GM23338 (cell line): ENCODE measurements around the gene ZNF529. TPM values are rescaled to one million over a fixed set of nuclear protein-coding genes. Genes with fewer than 3 reads are reported as not detected.

Experiments
- ATAC-seq: fragments of 200-7000 bp; cut with Tn5 transposase; 3 replicates; pipeline ENCODE4 v1.9.1; 2020
- DNase-seq: peaks from one replicate; pipeline ENCODE4 v3.0.0-alpha.2; 2015; ENCODE audit warnings: low spot score
- H2AFZ ChIP-seq: fragments of 200-600 bp; sonication (generic); 2 replicates; pipeline ENCODE4 v1.8.0; 2016; ENCODE audit warnings: antibody characterized with exemption, mild to moderate bottlenecking, moderate library complexity
- H3F3A ChIP-seq: fragments of 200-600 bp; sonication (generic); replicated peaks from 2 replicates; pipeline ENCODE4 v1.8.0; 2017; ENCODE audit warnings: antibody characterized with exemption, mixed run types, low read depth
- H3K27ac ChIP-seq: fragments of 200-600 bp; sonication (generic); 2 replicates; pipeline ENCODE4 v1.6.1; 2016; ENCODE audit warnings: low read depth
- H3K27me3 ChIP-seq: fragments of 200-600 bp; sonication (generic); 2 replicates; pipeline ENCODE4 v1.8.0; 2016; ENCODE audit warnings: mild to moderate bottlenecking, mixed run types, moderate library complexity; ENCODE audit not compliant: insufficient read depth
- H3K36me3 ChIP-seq: fragments of 200-600 bp; sonication (generic); 2 replicates; pipeline ENCODE4 v1.8.0; 2016; ENCODE audit warnings: mild to moderate bottlenecking; ENCODE audit not compliant: insufficient read depth
- H3K4me1 ChIP-seq: fragments of 200-600 bp; sonication (generic); 2 replicates; pipeline ENCODE4 v1.8.0; 2016; ENCODE audit warnings: mild to moderate bottlenecking, moderate library complexity; ENCODE audit not compliant: insufficient read depth
- H3K4me2 ChIP-seq: fragments of 200-600 bp; sonication (generic); 2 replicates; pipeline ENCODE4 v1.7.1; 2017; ENCODE audit warnings: mixed run types
- H3K4me3 ChIP-seq: fragments of 200-600 bp; sonication (generic); 2 replicates; pipeline ENCODE4 v1.6.1; 2016; ENCODE audit warnings: mixed run types
- H3K79me2 ChIP-seq: fragments of 200-600 bp; sonication (generic); replicated peaks from 2 replicates; pipeline ENCODE4 v1.8.0; 2017; ENCODE audit warnings: mild to moderate bottlenecking; ENCODE audit not compliant: insufficient read depth
- H3K9me2 ChIP-seq: fragments of 200-600 bp; sonication (generic); 2 replicates; pipeline ENCODE4 v1.8.0; 2017; ENCODE audit not compliant: insufficient read depth
- H4K20me1 ChIP-seq: fragments of 200-600 bp; sonication (generic); replicated peaks from 2 replicates; pipeline ENCODE4 v1.8.0; 2017; ENCODE audit warnings: mild to moderate bottlenecking; ENCODE audit not compliant: insufficient read depth
- H3K27ac Mint-ChIP-seq: 2 replicates; pipeline ENCODE4 v1.8.0; 2020; ENCODE audit warnings: inconsistent platforms, mild to moderate bottlenecking, moderate library complexity, mixed read lengths
- H3K27me3 Mint-ChIP-seq: 3 replicates; pipeline ENCODE4 v1.8.0; 2022; ENCODE audit warnings: low read depth, mild to moderate bottlenecking, moderate library complexity, mixed read lengths, inconsistent platforms; ENCODE audit not compliant: insufficient read depth, poor library complexity
- H3K36me3 Mint-ChIP-seq: 3 replicates; pipeline ENCODE4 v1.8.0; 2021; ENCODE audit warnings: low read depth, mild to moderate bottlenecking, inconsistent platforms, moderate library complexity, mixed read lengths
- H3K4me1 Mint-ChIP-seq: 3 replicates; pipeline ENCODE4 v1.8.0; 2020; ENCODE audit warnings: mild to moderate bottlenecking, inconsistent platforms, mixed read lengths
- H3K4me3 Mint-ChIP-seq: 3 replicates; pipeline ENCODE4 v1.8.0; 2021; ENCODE audit warnings: moderate library complexity, mild to moderate bottlenecking, inconsistent platforms, mixed read lengths
- H3K9me3 Mint-ChIP-seq: 3 replicates; pipeline ENCODE4 v1.8.0; 2020; ENCODE audit warnings: moderate library complexity, mild to moderate bottlenecking, inconsistent platforms, mixed read lengths
- CREB1 ChIP-seq: fragments of 250-450 bp; sonication (Bioruptor Pico); IDR thresholded peaks from 2 replicates; pipeline ENCODE4 v1.5.0; 2020; ENCODE audit warnings: low read depth, mild to moderate bottlenecking, moderate library complexity
- ETS1 ChIP-seq: IDR thresholded peaks from 2 replicates; pipeline ENCODE4 v1.6.1; 2016; ENCODE audit warnings: antibody characterized with exemption
- JUNB ChIP-seq: IDR thresholded peaks from one replicate; pipeline ENCODE4 v1.6.1; 2016; ENCODE audit warnings: antibody characterized with exemption; ENCODE audit not compliant: unreplicated experiment
- NANOG ChIP-seq: IDR thresholded peaks from 2 replicates; pipeline ENCODE4 v1.6.1; 2016; ENCODE audit warnings: antibody characterized with exemption, borderline replicate concordance
- POLR2AphosphoS5 ChIP-seq: IDR thresholded peaks from 2 replicates; pipeline ENCODE4 v1.6.1; 2016; ENCODE audit warnings: antibody characterized with exemption, low read depth
- ZNF114 ChIP-seq: fragments of 250-450 bp; sonication (Bioruptor Pico); IDR thresholded peaks from 2 replicates; pipeline ENCODE4 v1.5.0; 2020; ENCODE audit warnings: mild to moderate bottlenecking, moderate library complexity
- ZNF331 ChIP-seq: fragments of 250-450 bp; sonication (Bioruptor Pico); IDR thresholded peaks from 2 replicates; pipeline ENCODE4 v1.5.0; 2020; ENCODE audit warnings: low read depth, mild to moderate bottlenecking, moderate library complexity
- polyA plus RNA-seq: library from polyadenylated mRNA; unstranded; fragments of >200 nt; fragmentation: Nextera tagmentation; extraction: Ambion mirVana; gene quantifications from 2 replicates; pipeline ENCODE4 v1.2.1, GENCODE V29; 2016
- total RNA-seq: library from RNA; depleted of rRNA; stranded (reverse); fragments of >200 nt; shearing (Covaris generic); gene quantifications from 2 replicates; pipeline ENCODE4 v1.2.3, GENCODE V29; 2014
- TF ChIP-seq, protein P1 (sequence below): IDR thresholded peaks from one replicate; pipeline ENCODE4 v1.6.1; 2018; ENCODE audit warnings: antibody characterized with exemption; ENCODE audit not compliant: unreplicated experiment
- TF ChIP-seq, protein P2 (sequence below), 2 experiments: fragments of 200-600 bp in 1 of 2; sonication (generic) in 1 of 2; conservative IDR thresholded peaks; 2 replicates each; pipeline versions ENCODE4 v1.5.1 to v1.6.1; 2016 to 2017; ENCODE audit warnings: antibody characterized with exemption in 2 of 2, low read depth in 2 of 2, mild to moderate bottlenecking in 2 of 2, moderate library complexity in 1 of 2
- TF ChIP-seq, protein P3 (sequence below): fragments of 250-450 bp; sonication (Bioruptor Pico); IDR thresholded peaks from 2 replicates; pipeline ENCODE4 v1.5.0; 2020; ENCODE audit warnings: mild to moderate bottlenecking, moderate library complexity

Gene ZNF529
- total and polyA plus RNA-seq, 2 experiments from 2014 or later, result 9.2 to 16.5 TPM

GRCh38 chr19:36573020-36573894, at the start of gene ZNF529 (continued):
- TF ChIP-seq ZNF114 (CRISPR knock-in tag), result no peak

- Histone ChIP-seq H3K79me2 (peaks cover 9% of the 10 kb centered on the region; the same call in 1 of the 2 replicates), H3K36me3 (no peaks in the 10 kb centered on the region), H2AFZ (peak overlapping the region; percentile 98), H4K20me1 (no peaks in the 10 kb centered on the region), H3F3A (0 out of 2 replicates have a peak, but pooled peaks cover 10% of the 10 kb centered on the region), H3K4me1 (peaks cover 6% of the 10 kb centered on the region), H3K9me2 (no peaks in the 10 kb centered on the region), H3K4me3 (peak overlapping the region; percentile 94), H3K4me2 (peak overlapping the region; percentile 97), H3K27ac (no peak overlapping the region), H3K27me3 (peaks cover 22% of the 10 kb centered on the region)
- Mint-ChIP-seq H3K27me3 (peaks cover 17% of the 10 kb centered on the region), H3K4me1 (peaks cover 5% of the 10 kb centered on the region), H3K27ac (no peak overlapping the region), H3K36me3 (peaks cover 15% of the 10 kb centered on the region), H3K9me3 (no peaks in the 10 kb centered on the region; the same call in 2 of the 3 replicates), H3K4me3 (peak overlapping the region; percentile 81)
- DNase-seq (no peak), ATAC-seq (peak; percentile 14)
- TF ChIP-seq, protein P1, sequence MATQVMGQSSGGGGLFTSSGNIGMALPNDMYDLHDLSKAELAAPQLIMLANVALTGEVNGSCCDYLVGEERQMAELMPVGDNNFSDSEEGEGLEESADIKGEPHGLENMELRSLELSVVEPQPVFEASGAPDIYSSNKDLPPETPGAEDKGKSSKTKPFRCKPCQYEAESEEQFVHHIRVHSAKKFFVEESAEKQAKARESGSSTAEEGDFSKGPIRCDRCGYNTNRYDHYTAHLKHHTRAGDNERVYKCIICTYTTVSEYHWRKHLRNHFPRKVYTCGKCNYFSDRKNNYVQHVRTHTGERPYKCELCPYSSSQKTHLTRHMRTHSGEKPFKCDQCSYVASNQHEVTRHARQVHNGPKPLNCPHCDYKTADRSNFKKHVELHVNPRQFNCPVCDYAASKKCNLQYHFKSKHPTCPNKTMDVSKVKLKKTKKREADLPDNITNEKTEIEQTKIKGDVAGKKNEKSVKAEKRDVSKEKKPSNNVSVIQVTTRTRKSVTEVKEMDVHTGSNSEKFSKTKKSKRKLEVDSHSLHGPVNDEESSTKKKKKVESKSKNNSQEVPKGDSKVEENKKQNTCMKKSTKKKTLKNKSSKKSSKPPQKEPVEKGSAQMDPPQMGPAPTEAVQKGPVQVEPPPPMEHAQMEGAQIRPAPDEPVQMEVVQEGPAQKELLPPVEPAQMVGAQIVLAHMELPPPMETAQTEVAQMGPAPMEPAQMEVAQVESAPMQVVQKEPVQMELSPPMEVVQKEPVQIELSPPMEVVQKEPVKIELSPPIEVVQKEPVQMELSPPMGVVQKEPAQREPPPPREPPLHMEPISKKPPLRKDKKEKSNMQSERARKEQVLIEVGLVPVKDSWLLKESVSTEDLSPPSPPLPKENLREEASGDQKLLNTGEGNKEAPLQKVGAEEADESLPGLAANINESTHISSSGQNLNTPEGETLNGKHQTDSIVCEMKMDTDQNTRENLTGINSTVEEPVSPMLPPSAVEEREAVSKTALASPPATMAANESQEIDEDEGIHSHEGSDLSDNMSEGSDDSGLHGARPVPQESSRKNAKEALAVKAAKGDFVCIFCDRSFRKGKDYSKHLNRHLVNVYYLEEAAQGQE, result no peak
- TF ChIP-seq ZNF331 (CRISPR knock-in tag), result no peak
- TF ChIP-seq CREB1 (CRISPR knock-in tag), result no peak
- TF ChIP-seq, protein P2, sequence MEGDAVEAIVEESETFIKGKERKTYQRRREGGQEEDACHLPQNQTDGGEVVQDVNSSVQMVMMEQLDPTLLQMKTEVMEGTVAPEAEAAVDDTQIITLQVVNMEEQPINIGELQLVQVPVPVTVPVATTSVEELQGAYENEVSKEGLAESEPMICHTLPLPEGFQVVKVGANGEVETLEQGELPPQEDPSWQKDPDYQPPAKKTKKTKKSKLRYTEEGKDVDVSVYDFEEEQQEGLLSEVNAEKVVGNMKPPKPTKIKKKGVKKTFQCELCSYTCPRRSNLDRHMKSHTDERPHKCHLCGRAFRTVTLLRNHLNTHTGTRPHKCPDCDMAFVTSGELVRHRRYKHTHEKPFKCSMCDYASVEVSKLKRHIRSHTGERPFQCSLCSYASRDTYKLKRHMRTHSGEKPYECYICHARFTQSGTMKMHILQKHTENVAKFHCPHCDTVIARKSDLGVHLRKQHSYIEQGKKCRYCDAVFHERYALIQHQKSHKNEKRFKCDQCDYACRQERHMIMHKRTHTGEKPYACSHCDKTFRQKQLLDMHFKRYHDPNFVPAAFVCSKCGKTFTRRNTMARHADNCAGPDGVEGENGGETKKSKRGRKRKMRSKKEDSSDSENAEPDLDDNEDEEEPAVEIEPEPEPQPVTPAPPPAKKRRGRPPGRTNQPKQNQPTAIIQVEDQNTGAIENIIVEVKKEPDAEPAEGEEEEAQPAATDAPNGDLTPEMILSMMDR (conservative IDR thresholded peaks at IDR 0.05; ENCODE audit: low read depth in 2 of 2), result no peak
- no peak for TF ChIP-seq ZNF114 (CRISPR knock-in tag)
- no peak for TF ChIP-seq POLR2AphosphoS5
- TF ChIP-seq NANOG, result no peak
- TF ChIP-seq ETS1, result no peak
- TF ChIP-seq, protein P3, sequence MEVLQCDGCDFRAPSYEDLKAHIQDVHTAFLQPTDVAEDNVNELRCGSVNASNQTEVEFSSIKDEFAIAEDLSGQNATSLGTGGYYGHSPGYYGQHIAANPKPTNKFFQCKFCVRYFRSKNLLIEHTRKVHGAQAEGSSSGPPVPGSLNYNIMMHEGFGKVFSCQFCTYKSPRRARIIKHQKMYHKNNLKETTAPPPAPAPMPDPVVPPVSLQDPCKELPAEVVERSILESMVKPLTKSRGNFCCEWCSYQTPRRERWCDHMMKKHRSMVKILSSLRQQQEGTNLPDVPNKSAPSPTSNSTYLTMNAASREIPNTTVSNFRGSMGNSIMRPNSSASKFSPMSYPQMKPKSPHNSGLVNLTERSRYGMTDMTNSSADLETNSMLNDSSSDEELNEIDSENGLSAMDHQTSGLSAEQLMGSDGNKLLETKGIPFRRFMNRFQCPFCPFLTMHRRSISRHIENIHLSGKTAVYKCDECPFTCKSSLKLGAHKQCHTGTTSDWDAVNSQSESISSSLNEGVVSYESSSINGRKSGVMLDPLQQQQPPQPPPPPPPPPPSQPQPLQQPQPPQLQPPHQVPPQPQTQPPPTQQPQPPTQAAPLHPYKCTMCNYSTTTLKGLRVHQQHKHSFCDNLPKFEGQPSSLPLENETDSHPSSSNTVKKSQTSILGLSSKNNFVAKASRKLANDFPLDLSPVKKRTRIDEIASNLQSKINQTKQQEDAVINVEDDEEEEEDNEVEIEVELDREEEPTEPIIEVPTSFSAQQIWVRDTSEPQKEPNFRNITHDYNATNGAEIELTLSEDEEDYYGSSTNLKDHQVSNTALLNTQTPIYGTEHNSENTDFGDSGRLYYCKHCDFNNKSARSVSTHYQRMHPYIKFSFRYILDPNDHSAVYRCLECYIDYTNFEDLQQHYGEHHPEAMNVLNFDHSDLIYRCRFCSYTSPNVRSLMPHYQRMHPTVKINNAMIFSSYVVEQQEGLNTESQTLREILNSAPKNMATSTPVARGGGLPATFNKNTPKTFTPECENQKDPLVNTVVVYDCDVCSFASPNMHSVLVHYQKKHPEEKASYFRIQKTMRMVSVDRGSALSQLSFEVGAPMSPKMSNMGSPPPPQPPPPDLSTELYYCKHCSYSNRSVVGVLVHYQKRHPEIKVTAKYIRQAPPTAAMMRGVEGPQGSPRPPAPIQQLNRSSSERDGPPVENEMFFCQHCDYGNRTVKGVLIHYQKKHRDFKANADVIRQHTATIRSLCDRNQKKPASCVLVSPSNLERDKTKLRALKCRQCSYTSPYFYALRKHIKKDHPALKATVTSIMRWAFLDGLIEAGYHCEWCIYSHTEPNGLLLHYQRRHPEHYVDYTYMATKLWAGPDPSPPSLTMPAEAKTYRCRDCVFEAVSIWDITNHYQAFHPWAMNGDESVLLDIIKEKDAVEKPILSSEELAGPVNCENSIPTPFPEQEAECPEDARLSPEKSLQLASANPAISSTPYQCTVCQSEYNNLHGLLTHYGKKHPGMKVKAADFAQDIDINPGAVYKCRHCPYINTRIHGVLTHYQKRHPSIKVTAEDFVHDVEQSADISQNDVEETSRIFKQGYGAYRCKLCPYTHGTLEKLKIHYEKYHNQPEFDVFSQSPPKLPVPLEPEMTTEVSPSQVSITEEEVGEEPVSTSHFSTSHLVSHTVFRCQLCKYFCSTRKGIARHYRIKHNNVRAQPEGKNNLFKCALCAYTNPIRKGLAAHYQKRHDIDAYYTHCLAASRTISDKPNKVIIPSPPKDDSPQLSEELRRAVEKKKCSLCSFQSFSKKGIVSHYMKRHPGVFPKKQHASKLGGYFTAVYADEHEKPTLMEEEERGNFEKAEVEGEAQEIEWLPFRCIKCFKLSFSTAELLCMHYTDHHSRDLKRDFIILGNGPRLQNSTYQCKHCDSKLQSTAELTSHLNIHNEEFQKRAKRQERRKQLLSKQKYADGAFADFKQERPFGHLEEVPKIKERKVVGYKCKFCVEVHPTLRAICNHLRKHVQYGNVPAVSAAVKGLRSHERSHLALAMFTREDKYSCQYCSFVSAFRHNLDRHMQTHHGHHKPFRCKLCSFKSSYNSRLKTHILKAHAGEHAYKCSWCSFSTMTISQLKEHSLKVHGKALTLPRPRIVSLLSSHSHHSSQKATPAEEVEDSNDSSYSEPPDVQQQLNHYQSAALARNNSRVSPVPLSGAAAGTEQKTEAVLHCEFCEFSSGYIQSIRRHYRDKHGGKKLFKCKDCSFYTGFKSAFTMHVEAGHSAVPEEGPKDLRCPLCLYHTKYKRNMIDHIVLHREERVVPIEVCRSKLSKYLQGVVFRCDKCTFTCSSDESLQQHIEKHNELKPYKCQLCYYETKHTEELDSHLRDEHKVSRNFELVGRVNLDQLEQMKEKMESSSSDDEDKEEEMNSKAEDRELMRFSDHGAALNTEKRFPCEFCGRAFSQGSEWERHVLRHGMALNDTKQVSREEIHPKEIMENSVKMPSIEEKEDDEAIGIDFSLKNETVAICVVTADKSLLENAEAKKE (CRISPR knock-in tag), result no peak
- TF ChIP-seq JUNB, result no peak
Measured at GRCh38 chr19:36605877-36606478, 32.9 kb upstream of the ZNF529 start.
